Transverse colon (tissue), 4 donors: ENCODE measurements around the gene TLCD1. TPM values are rescaled to one million over a fixed set of nuclear protein-coding genes. Genes with fewer than 3 reads are reported as not detected.
A peak's percentile ranks its signal among the peaks of the same experiment; 100 is the strongest.

Experiments
- DNase-seq: peaks from one replicate; pipeline ENCODE4 v3.0.0-alpha.2; 2019
- H3K27ac ChIP-seq, 4 donors: fragments of 200-600 bp; sonication (generic); 2 replicates each; pipeline ENCODE4 v1.5.1; 2016 to 2018; ENCODE audit warnings: inconsistent platforms in 4 of 4
- H3K27me3 ChIP-seq: fragments of 200-600 bp; sonication (generic); 2 replicates; pipeline ENCODE4 v1.5.1; 2017; ENCODE audit warnings: inconsistent platforms
- H3K36me3 ChIP-seq, 4 donors: fragments of 200-600 bp; sonication (generic); 2 replicates each; pipeline ENCODE4 v1.5.1; 2017 to 2019; ENCODE audit warnings: inconsistent platforms in 4 of 4
- H3K4me1 ChIP-seq, 4 donors: fragments of 200-600 bp; sonication (generic); 2 replicates each; pipeline ENCODE4 v1.5.1; 2017 to 2020; ENCODE audit warnings: inconsistent platforms in 4 of 4
- H3K4me3 ChIP-seq, 4 donors: fragments of 200-600 bp; sonication (generic); 1 replicate in 1 of 4; 2 replicates in 3 of 4; pipeline versions ENCODE4 v1.5.1 to v1.6.1; 2017 to 2019; ENCODE audit warnings: inconsistent platforms in 4 of 4
- H3K9me3 ChIP-seq, 2 donors: fragments of 200-600 bp; sonication (generic); 2 replicates each; pipeline ENCODE4 v1.5.1; 2017 to 2019; ENCODE audit warnings: inconsistent platforms in 2 of 2
- EP300 ChIP-seq: sonication (generic); formaldehyde crosslinking; IDR thresholded peaks from one replicate; pipeline ENCODE4 v1.6.1; 2017; ENCODE audit warnings: antibody characterized with exemption, low read depth
- POLR2A ChIP-seq: fragments of 450-650 bp; IDR thresholded peaks from one replicate; pipeline ENCODE4 v1.6.1; 2016; ENCODE audit warnings: antibody characterized with exemption, mild to moderate bottlenecking, moderate library complexity
- POLR2AphosphoS5 ChIP-seq, 3 donors: sonication (generic); formaldehyde crosslinking; IDR thresholded peaks; one replicate each; pipeline ENCODE4 v1.6.1; 2016; ENCODE audit warnings: antibody characterized with exemption in 3 of 3
- WGBS, 2 donors: methylation state at CpG; one replicate each; pipeline ENCODE4 v1.1.5; 2018; ENCODE audit warnings: low coverage in 1 of 2; 5-methylcytosine and 5-hydroxymethylcytosine counted together
- in situ Hi-C, 4 donors: fragments of 200-750 bp; cut with MboI; loops; one replicate each; pipeline versions ENCODE4 v1.15.0 to v1.15.1; 2017; ENCODE audit warnings: low sequenced_read_pairs in 3 of 4, low pct_ligation_motif_present in 1 of 4, low pct_unique_long_range_greater_than_20kb in 1 of 4
- intact Hi-C: fragments of 100-400 bp; cut with DNase I; formaldehyde crosslinking; loops from one replicate; pipeline ENCODE4 v1.15.1; 2023; ENCODE audit warnings: low total_unique reads
- total RNA-seq, 4 donors: library from RNA; depleted of rRNA; stranded (reverse); fragments of >200 nt; gene quantifications; one replicate each; pipeline ENCODE4 v1.1.0, GENCODE V29; 2016
- TF ChIP-seq, protein P1 (sequence below), 5 experiments: fragments of 200-600 bp in 3 of 5; fragments of 450-650 bp in 2 of 5; sonication (generic) in 3 of 5; IDR thresholded peaks; 1 replicate in 2 of 5; 2 replicates in 3 of 5; pipeline ENCODE4 v1.5.1; 2016 to 2017; ENCODE audit warnings: antibody characterized with exemption in 5 of 5, inconsistent platforms in 3 of 5, mild to moderate bottlenecking in 2 of 5, moderate library complexity in 1 of 5

Gene TLCD1
- total RNA-seq, 4 donors from 2014 or later = 5.6 to 11.5 TPM; not detected in 2

DNA sequence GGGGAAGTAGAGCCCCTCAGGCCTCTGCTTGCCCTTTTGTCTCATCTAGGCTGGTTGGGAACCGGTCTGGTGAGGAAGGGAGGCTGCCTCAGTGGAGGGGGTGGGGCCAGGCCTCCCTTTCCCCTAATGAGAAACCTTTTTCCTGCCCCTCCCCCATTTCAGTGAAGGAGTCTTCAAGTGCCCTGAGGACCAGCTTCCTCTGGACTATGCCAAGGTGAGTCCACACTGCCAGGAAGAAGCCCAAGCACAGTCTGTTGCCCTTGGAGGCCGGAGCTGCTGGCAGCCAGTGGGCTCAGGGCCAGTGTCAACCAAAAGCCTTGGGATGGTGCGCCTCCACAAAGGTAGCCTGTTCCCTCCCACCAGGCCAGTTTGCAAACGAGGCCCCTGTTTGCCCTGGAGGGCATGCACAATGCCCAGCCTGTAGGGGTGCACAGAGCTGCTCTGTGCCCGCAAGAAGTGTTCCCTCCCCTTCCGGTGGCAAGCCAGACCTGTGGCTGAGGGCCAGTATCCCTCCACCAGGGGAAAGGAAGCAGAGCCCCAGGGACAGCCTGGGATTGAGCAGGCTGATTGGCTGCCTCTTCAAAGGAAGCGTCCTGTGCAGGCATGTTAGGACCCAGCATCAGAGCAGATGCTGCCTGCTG is 21.1 kb upstream of the TLCD1 start:
- 22% methylated on average over 4 of the region's 7 CpGs; no CpG with 5 or more reads in 1 of the 2 donors for WGBS, 2 donors
- intact Hi-C loops (no loop called here), in situ Hi-C loops (no loop called here)
- H3K36me3 ChIP-seq = no peaks in the 10 kb centered on the region
- TF ChIP-seq EP300 = no peak
- peak; percentile 24 for TF ChIP-seq POLR2A
- TF ChIP-seq POLR2AphosphoS5 (IDR thresholded peaks at IDR 0.05) = no peak
- TF ChIP-seq, protein P1, sequence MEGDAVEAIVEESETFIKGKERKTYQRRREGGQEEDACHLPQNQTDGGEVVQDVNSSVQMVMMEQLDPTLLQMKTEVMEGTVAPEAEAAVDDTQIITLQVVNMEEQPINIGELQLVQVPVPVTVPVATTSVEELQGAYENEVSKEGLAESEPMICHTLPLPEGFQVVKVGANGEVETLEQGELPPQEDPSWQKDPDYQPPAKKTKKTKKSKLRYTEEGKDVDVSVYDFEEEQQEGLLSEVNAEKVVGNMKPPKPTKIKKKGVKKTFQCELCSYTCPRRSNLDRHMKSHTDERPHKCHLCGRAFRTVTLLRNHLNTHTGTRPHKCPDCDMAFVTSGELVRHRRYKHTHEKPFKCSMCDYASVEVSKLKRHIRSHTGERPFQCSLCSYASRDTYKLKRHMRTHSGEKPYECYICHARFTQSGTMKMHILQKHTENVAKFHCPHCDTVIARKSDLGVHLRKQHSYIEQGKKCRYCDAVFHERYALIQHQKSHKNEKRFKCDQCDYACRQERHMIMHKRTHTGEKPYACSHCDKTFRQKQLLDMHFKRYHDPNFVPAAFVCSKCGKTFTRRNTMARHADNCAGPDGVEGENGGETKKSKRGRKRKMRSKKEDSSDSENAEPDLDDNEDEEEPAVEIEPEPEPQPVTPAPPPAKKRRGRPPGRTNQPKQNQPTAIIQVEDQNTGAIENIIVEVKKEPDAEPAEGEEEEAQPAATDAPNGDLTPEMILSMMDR (IDR thresholded peaks at IDR 0.05) = peak in 1 of 5 experiments; percentile 23
- H3K27ac ChIP-seq = peak overlapping the region; percentile 98 to 99 (median 98)
- DNase-seq = peak; percentile 78
- H3K9me3 ChIP-seq = no peaks in the 10 kb centered on the region
- no peaks in the 10 kb centered on the region for H3K27me3 ChIP-seq
- H3K4me1 ChIP-seq = peaks cover 17 to 74% (median 65%) of the 10 kb centered on the region in 4 donors
- H3K4me3 ChIP-seq = peak overlapping the region in 2 of 4 donors; percentile 81 to 89

DNA sequence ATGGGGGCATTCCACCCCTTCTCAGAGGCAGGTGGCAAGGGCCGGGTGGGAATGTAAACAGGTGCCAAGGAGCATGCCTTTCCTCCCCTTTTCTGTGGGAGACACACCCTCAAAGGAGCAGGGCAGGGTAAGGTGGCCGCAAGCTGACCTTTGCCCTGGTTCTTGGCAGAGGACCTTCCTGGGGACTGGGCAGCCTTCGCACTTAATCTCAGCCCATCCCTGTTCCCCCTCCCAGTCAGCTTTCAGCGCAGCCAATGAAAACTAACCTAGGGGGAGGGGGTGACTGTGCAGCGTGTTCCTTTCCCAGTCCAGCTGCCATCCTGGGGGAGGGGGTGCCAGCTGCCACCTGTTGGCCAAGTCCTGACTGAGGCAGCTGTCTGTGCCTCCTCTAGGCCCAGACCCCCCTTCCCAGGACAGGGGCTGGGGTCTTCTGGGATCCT is 20.6 kb upstream of the TLCD1 start:
- Histone ChIP-seq H3K9me3 (no peaks in the 10 kb centered on the region), H3K27me3 (no peaks in the 10 kb centered on the region), H3K4me3 (peak overlapping the region in 2 of 4 donors; percentile 81 to 89), H3K36me3 (no peaks in the 10 kb centered on the region), H3K27ac (peak overlapping the region; percentile 98 to 99 (median 98)), H3K4me1 (peaks cover 17 to 77% (median 70%) of the 10 kb centered on the region in 4 donors)
- intact Hi-C loops (no loop called here), in situ Hi-C loops (no loop called here)
- DNase-seq = peak; percentile 88
- peak in 1 of 3 donors; percentile 43 for TF ChIP-seq POLR2AphosphoS5 (IDR thresholded peaks at IDR 0.05)
- no peak for TF ChIP-seq POLR2A
- WGBS, 2 donors = 28% methylated on average over 5 of the region's 5 CpGs; no CpG with 5 or more reads in 1 of the 2 donors

DNA sequence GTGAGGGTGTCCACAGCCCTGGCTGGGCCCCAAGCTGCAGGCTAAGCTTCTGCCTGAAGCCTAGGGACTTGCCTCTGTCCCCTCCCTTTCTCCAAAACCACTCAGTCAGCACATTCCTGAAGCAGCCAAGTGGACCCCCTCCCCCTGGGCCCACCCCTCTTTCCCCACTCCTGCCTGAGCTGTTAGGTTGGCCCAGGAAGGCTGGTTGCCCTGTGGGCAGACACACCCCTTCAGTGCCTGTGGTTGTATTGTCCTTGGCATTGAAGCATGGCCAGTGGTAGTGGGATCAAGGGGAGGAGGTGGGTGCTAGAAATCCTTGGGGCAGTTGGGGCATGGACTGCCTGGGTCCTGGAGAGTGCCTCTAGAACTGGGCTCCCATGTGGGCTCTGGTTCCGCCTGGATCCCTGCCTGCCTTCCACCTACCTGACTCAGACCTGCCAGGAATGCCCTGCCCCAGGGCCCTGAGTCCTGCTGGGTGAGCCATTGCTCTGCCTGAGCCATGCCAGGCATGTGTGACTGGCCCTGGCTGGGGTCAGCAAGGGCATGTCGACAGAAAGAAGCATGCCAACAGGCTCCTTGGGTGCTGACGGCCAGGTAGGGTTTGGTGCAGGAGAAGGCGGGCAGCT is 19.9 kb upstream of the TLCD1 start:
- peak; percentile 61 for DNase-seq
- Histone ChIP-seq H3K4me3 (peak overlapping the region in 3 of 4 donors; percentile 81 to 89 (median 81)), H3K9me3 (no peaks in the 10 kb centered on the region), H3K36me3 (no peaks in the 10 kb centered on the region), H3K27ac (peak overlapping the region; percentile 98 to 99 (median 98)), H3K27me3 (no peaks in the 10 kb centered on the region), H3K4me1 (peaks cover 17 to 83% (median 71%) of the 10 kb centered on the region in 4 donors)
- in situ Hi-C loops (no loop called here), intact Hi-C loops (no loop called here)
- 33% methylated on average over 4 of the region's 4 CpGs; no CpG with 5 or more reads in 1 of the 2 donors for WGBS, 2 donors
- no peak for TF ChIP-seq POLR2A
- TF ChIP-seq EP300 = no peak
- TF ChIP-seq, protein P1 (IDR thresholded peaks at IDR 0.05) = no peak
- TF ChIP-seq POLR2AphosphoS5 (IDR thresholded peaks at IDR 0.05) = no peak

DNA sequence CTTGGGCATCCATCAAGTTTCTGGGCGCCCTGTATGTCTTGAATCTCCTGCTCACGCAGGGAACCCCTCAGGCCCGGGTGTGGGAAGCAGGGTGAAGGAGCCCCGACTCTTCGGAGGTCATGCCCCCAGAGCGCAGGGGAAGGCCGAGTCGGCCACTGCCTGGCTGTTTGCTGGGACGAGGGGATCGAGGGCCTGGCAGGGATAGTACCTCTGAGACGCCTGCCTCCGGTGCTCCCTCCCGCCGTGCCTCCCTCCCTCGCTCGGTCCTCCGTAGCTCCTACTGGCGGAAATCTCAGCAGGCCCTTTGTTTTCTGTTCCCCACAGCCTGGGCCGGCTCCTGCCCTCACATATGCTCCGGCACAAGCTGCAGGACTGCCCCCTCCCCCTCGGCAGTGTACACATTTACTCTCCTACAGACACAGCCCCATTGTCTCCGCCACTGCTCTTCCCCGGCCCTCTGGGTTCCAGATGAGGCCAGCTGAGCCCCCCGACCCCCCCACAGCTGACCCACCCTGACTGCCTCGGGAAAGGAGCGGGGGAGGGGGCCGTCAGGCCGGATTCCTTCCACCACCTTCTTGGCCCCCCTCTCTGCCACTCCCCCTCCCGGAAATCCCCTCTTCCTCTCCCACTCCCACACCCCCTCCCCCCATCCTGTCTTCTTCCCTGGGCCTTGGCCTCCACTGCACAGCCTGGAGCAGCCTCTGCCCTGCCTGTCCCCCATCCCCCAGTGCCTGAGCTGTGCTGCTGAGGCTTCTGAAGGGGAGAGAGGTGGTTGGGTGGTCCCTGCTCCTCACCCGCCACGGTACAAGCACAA is 19.1 kb upstream of the TLCD1 start:
- 3% methylated on average over 29 of the region's 31 CpGs; no CpG with 5 or more reads in 1 of the 2 donors for WGBS, 2 donors
- in situ Hi-C loops = no loop called here
- peak; percentile 67 for DNase-seq
- Histone ChIP-seq H3K36me3 (no peaks in the 10 kb centered on the region), H3K4me3 (peak overlapping the region; percentile 80 to 89 (median 81)), H3K27me3 (no peaks in the 10 kb centered on the region), H3K4me1 (peaks cover 17 to 78% (median 65%) of the 10 kb centered on the region in 4 donors), H3K9me3 (no peaks in the 10 kb centered on the region), H3K27ac (peak overlapping the region; percentile 98 to 99 (median 98))
- TF ChIP-seq EP300 (no peak), POLR2A (peak; percentile 55), POLR2AphosphoS5 (IDR thresholded peaks at IDR 0.05) (peak in 2 of 3 donors; percentile 19 to 25)
- TF ChIP-seq, protein P1 (IDR thresholded peaks at IDR 0.05) = no peak
- intact Hi-C loops = no loop called here
